A549 (cell line): ENCODE data around the gene KIRREL1. TPM values are rescaled to one million over a fixed set of nuclear protein-coding genes. Genes with fewer than 3 reads are reported as not detected.

Source experiments
- ATAC-seq, 2 experiments: fragments of 200-7000 bp in 1 of 2; fragments of >200 bp in 1 of 2; cut with Nextera tagmentation in 1 of 2; cut with Tn5 transposase in 1 of 2; 3 replicates each; pipeline versions ENCODE4 v1.8.0 to v1.9.1; 2018 to 2020; ENCODE audit warnings: mild to moderate bottlenecking in 1 of 2, moderate library complexity in 1 of 2
- CTCF ChIA-PET: fragments of 300-600 bp; sonication (Branson Sonifier 250); formaldehyde crosslinking; extraction: SDS; loops from one replicate; lab custom pipeline; 2021; ENCODE audit warnings: antibody characterized with exemption, inconsistent platforms; lab: Yijun Ruan, JAX
- POLR2A ChIA-PET: fragments of 350-600 bp; formaldehyde crosslinking; extraction: SDS; loops from one replicate; lab custom pipeline; 2021; ENCODE audit warnings: antibody characterized with exemption, inconsistent platforms; lab: Yijun Ruan, JAX
- DNase-seq, 2 experiments: peaks; one replicate each; pipeline versions ENCODE4 v3.0.0 to v3.0.0-alpha.2; 2011 to 2016; ENCODE audit warnings: low read depth in 1 of 2, low spot score in 1 of 2
- FAIRE-seq: peaks from 2 replicates; lab custom pipeline; 2011; peaks lifted over from hg19 to GRCh38; lab: Jason Lieb, UNC
- H3K27ac ChIP-seq, 2 experiments: fragments of >200 bp; sonication (Bioruptor Twin); formaldehyde crosslinking; 3 replicates each; pipeline ENCODE4 v1.5.1; 2016 to 2017
- H3K4me1 ChIP-seq: fragments of >200 bp; sonication (Bioruptor Twin); formaldehyde crosslinking; 3 replicates; pipeline ENCODE4 v1.6.1; 2016
- H3K4me2 ChIP-seq: fragments of >200 bp; sonication (Bioruptor Twin); formaldehyde crosslinking; 3 replicates; pipeline ENCODE4 v1.6.1; 2016
- H3K4me3 ChIP-seq: fragments of >200 bp; sonication (Bioruptor Twin); formaldehyde crosslinking; 3 replicates; pipeline ENCODE4 v1.5.1; 2016
- H3K9me3 ChIP-seq: fragments of >200 bp; sonication (Bioruptor Twin); formaldehyde crosslinking; 3 replicates; pipeline ENCODE4 v1.6.1; 2016
- CBX2 ChIP-seq: fragments of 200-600 bp; sonication (generic); IDR thresholded peaks from 2 replicates; pipeline ENCODE4 v1.6.1; 2016; ENCODE audit warnings: low read depth, mild to moderate bottlenecking, borderline replicate concordance
- CBX8 ChIP-seq: fragments of 200-600 bp; sonication (generic); IDR thresholded peaks from 2 replicates; pipeline ENCODE4 v1.6.1; 2016
- CHD4 ChIP-seq: fragments of 200-600 bp; sonication (generic); IDR thresholded peaks from 2 replicates; pipeline ENCODE4 v1.6.1; 2016; ENCODE audit warnings: antibody characterized with exemption, mild to moderate bottlenecking, borderline replicate concordance
- EHMT2 ChIP-seq: fragments of 200-600 bp; sonication (generic); IDR thresholded peaks from 2 replicates; pipeline ENCODE4 v1.6.1; 2016; ENCODE audit warnings: antibody characterized with exemption, low read depth, mild to moderate bottlenecking, moderate library complexity
- FOSB ChIP-seq: fragments of 250-450 bp; sonication (Bioruptor Pico); IDR thresholded peaks from 2 replicates; pipeline ENCODE4 v1.5.0; 2020; ENCODE audit warnings: mild to moderate bottlenecking, moderate library complexity
- GATA3 ChIP-seq: IDR thresholded peaks from 2 replicates; pipeline ENCODE4 v1.6.1; 2012; ENCODE audit warnings: borderline replicate concordance
- HDAC2 ChIP-seq: fragments of 200-600 bp; sonication (generic); IDR thresholded peaks from 2 replicates; pipeline ENCODE4 v1.6.1; 2016
- HOXB5 ChIP-seq: fragments of 250-450 bp; sonication (Bioruptor Pico); IDR thresholded peaks from 2 replicates; pipeline ENCODE4 v1.5.0; 2020; ENCODE audit warnings: mild to moderate bottlenecking, moderate library complexity
- KDM1A ChIP-seq: fragments of 200-600 bp; sonication (generic); IDR thresholded peaks from 2 replicates; pipeline ENCODE4 v1.6.1; 2016; ENCODE audit warnings: low read depth, mild to moderate bottlenecking
- KDM5A ChIP-seq: fragments of 200-600 bp; sonication (generic); IDR thresholded peaks from 2 replicates; pipeline ENCODE4 v1.6.1; 2016; ENCODE audit warnings: antibody characterized with exemption, mild to moderate bottlenecking
- MAZ ChIP-seq: fragments of 150-350 bp; IDR thresholded peaks from 2 replicates; pipeline ENCODE4 v1.6.1; 2014; ENCODE audit warnings: antibody characterized with exemption, low read depth, low read length, borderline replicate concordance
- NFE2L2 ChIP-seq: fragments of 150-350 bp; conservative IDR thresholded peaks from 2 replicates; pipeline ENCODE4 v1.6.1; 2014; ENCODE audit warnings: low read length
- NPAS2 ChIP-seq: fragments of 250-450 bp; sonication (Bioruptor Pico); IDR thresholded peaks from 2 replicates; pipeline ENCODE4 v1.8.0; 2022; ENCODE audit warnings: mild to moderate bottlenecking, moderate library complexity, borderline replicate concordance
- NR3C1 ChIP-seq: fragments of >200 bp; sonication (Bioruptor Twin); formaldehyde crosslinking; IDR thresholded peaks from 3 replicates; pipeline ENCODE4 v1.6.1; 2017
- POLR2A ChIP-seq: IDR thresholded peaks from 2 replicates; pipeline ENCODE4 v1.6.1; 2012; ENCODE audit warnings: mild to moderate bottlenecking, low read length
- RAD21 ChIP-seq, 2 experiments: fragments of >200 bp in 1 of 2; sonication (Bioruptor Twin) in 1 of 2; formaldehyde crosslinking in 1 of 2; IDR thresholded peaks in 1 of 2; conservative IDR thresholded peaks in 1 of 2; 2 replicates in 1 of 2; 3 replicates in 1 of 2; pipeline ENCODE4 v1.6.1; 2012 to 2018; ENCODE audit warnings: inconsistent platforms in 1 of 2
- RARB ChIP-seq: fragments of 250-450 bp; sonication (Bioruptor Pico); IDR thresholded peaks from 2 replicates; pipeline ENCODE4 v1.8.0; 2021; ENCODE audit warnings: mild to moderate bottlenecking, moderate library complexity
- RCOR1 ChIP-seq: fragments of 150-350 bp; IDR thresholded peaks from 2 replicates; pipeline ENCODE4 v1.6.1; 2014; ENCODE audit warnings: antibody characterized with exemption, low read length, low read depth
- RNF2 ChIP-seq: fragments of 200-600 bp; sonication (generic); IDR thresholded peaks from 2 replicates; pipeline ENCODE4 v1.6.1; 2016; ENCODE audit warnings: low read depth, mild to moderate bottlenecking, antibody characterized with exemption, moderate library complexity, borderline replicate concordance
- SMC3 ChIP-seq: fragments of >200 bp; sonication (Bioruptor Twin); formaldehyde crosslinking; IDR thresholded peaks from 3 replicates; pipeline ENCODE4 v1.6.1; 2018; ENCODE audit warnings: inconsistent platforms
- SREBF2 ChIP-seq: fragments of 450-650 bp; IDR thresholded peaks from 2 replicates; pipeline ENCODE4 v1.6.1; 2014; ENCODE audit warnings: mild to moderate bottlenecking, moderate library complexity
- TFCP2L1 ChIP-seq: fragments of 250-450 bp; sonication (Bioruptor Pico); IDR thresholded peaks from 2 replicates; pipeline ENCODE4 v1.5.0; 2021; ENCODE audit warnings: mild to moderate bottlenecking
- TP53 ChIP-seq: fragments of 250-450 bp; sonication (Bioruptor Pico); IDR thresholded peaks from 2 replicates; pipeline ENCODE4 v1.5.0; 2021; ENCODE audit warnings: mild to moderate bottlenecking, moderate library complexity
- ZC3H11A ChIP-seq: fragments of 450-650 bp; IDR thresholded peaks from 2 replicates; pipeline ENCODE4 v1.6.1; 2014; ENCODE audit warnings: antibody characterized with exemption, mild to moderate bottlenecking
- ZSCAN20 ChIP-seq: fragments of 250-450 bp; sonication (Bioruptor Pico); IDR thresholded peaks from 2 replicates; pipeline ENCODE4 v1.8.0; 2022; ENCODE audit warnings: mild to moderate bottlenecking, moderate library complexity
- WGBS: methylation state at CpG from one replicate; pipeline ENCODE4 v1.1.6; 2017; ENCODE audit errors: missing lambda C conversion rate; 5-methylcytosine and 5-hydroxymethylcytosine counted together
- polyA plus RNA-seq, 4 experiments: library from polyadenylated mRNA; depleted of rRNA in 3 of 4; stranded (reverse); fragments of >200 nt; fragmentation: RNase III in 1 of 4; extraction: RNeasy Plus Mini Kit Qiagen cat#74134 plus additional on column Dnase treatment in 1 of 4; gene quantifications; 2 replicates in 3 of 4; 3 replicates in 1 of 4; pipeline ENCODE4 v1.2.3, GENCODE V29; 2011 to 2017
- TF ChIP-seq, protein P1 (sequence below): fragments of 250-450 bp; sonication (Bioruptor Pico); IDR thresholded peaks from 2 replicates; pipeline ENCODE4 v1.5.0; 2020; ENCODE audit warnings: low read depth, mild to moderate bottlenecking, moderate library complexity
- TF ChIP-seq, protein P2 (sequence below): IDR thresholded peaks from 2 replicates; pipeline ENCODE4 v1.6.1; 2012
- TF ChIP-seq, protein P3 (sequence below): fragments of 150-350 bp; IDR thresholded peaks from 2 replicates; pipeline ENCODE4 v1.6.1; 2014; ENCODE audit warnings: low read depth, mild to moderate bottlenecking, low read length
- TF ChIP-seq, protein P4 (sequence below): fragments of 450-650 bp; IDR thresholded peaks from 2 replicates; pipeline ENCODE4 v1.6.1; 2014; ENCODE audit warnings: antibody characterized with exemption
- TF ChIP-seq, protein P5 (sequence below): fragments of >200 bp; sonication (Bioruptor Twin); formaldehyde crosslinking; IDR thresholded peaks from 2 replicates; pipeline ENCODE4 v1.6.1; 2016
- TF ChIP-seq, protein P6 (sequence below): IDR thresholded peaks from 2 replicates; pipeline ENCODE4 v1.6.1; 2012; ENCODE audit warnings: low read depth, borderline replicate concordance

KIRREL1 gene
- polyA plus RNA-seq, 2 of the 4 experiments (the other 2 are of a cell fraction) = 18.7 to 41.3 TPM

DNA sequence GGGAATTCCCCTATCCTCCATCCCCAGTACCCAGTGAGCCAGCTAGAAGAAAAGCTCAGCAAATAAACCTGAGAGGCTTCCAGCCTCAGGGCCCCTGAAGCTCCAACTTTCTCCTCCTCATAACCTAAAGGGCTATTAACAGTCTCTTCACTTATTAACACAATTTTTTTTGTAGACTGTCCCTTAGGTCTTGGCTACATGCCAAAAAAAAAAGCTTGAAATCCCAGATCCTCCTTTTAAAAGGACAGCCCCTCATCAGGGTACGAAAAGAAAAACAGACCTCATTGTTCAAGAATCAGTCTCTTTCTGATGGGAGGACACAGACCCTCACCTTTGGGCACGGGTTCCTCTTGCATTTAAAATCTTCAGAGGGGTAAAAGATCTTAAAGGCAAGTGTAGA lies 114.5 kb downstream of the KIRREL1 start:
- 39% methylated on average over 2 of the region's 2 CpGs for WGBS
- Histone ChIP-seq H3K4me2 (no peak overlapping the region), H3K27ac (no peak overlapping the region), H3K4me1 (no peaks in the 10 kb centered on the region), H3K4me3 (no peak overlapping the region), H3K9me3 (peaks cover 10% of the 10 kb centered on the region)
- DNase-seq (no peak), FAIRE-seq (no peak), ATAC-seq (no peak)
- CTCF ChIA-PET = interaction anchor here (4.3 to 45.7 kb wide), 3 partner anchors 12 to 131 kb away, joined by 25 to 2212 read pairs (median 157); partner anchors contain the start of gene KIRREL1
- POLR2A ChIA-PET = interaction anchor here (0.6 to 1.4 kb wide), 2 partner anchors 9 to 11 kb away, joined by 3 to 5 read pairs; no protein-coding TSS in a partner anchor
- TF ChIP-seq NPAS2 (CRISPR knock-in tag) (no peak), CBX8 (no peak), ZSCAN20 (CRISPR knock-in tag) (no peak), RCOR1 (no peak), EHMT2 (no peak), GATA3 (no peak), NR3C1 (no peak), MAZ (no peak), FOSB (CRISPR knock-in tag) (no peak), HOXB5 (CRISPR knock-in tag) (no peak), KDM1A (no peak)
- TF ChIP-seq, protein P1, sequence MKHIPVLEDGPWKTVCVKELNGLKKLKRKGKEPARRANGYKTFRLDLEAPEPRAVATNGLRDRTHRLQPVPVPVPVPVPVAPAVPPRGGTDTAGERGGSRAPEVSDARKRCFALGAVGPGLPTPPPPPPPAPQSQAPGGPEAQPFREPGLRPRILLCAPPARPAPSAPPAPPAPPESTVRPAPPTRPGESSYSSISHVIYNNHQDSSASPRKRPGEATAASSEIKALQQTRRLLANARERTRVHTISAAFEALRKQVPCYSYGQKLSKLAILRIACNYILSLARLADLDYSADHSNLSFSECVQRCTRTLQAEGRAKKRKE (CRISPR knock-in tag) = no peak

DNA sequence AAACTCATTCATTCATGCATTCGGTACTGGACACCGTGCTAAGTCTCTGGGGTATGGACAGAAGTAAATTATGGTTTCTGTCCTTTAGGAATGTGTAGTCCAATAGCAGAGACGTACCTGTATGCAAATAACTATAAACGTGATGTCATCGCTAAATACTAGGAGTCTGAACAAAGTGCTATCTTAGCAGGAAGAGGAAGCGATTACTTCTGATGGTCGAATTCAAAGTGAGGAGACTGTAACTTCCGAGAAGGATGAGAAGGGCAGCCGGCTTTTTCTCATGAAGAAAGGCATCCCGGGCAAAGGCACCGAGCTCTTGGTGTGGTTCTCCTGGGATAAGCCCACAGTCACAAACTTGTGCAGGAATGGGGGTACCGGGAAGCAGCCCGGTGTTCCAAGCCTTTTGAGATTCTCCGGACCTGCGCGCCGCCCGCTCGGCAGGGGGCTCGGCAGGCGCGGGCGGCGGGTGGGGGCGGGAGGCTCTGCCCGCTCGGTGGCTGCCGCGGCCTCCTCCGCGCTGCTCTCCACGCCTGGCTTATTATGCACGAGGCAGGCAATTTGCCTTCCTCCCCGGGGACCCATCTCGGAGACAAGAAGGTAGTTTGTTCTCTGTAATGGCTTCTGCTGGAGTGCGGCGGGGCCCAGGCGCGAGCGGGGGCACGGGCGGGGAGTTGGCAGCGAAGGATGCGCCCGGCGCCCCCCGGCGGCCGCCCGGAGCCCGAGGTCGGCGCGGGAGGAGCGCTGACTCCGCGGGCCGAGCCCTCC lies 119.7 kb downstream of the KIRREL1 start:
- ATAC-seq = peak; percentile 89 to 92
- POLR2A ChIA-PET = no interaction called here
- FAIRE-seq = no peak
- TF ChIP-seq, protein P2, sequence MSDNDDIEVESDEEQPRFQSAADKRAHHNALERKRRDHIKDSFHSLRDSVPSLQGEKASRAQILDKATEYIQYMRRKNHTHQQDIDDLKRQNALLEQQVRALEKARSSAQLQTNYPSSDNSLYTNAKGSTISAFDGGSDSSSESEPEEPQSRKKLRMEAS = peak; percentile 41; the same call in 1 of the 2 replicates
- TF ChIP-seq CHD4 (no peak), POLR2A (no peak), RARB (CRISPR knock-in tag) (no peak), MAZ (no peak), TP53 (CRISPR knock-in tag) (no peak), SMC3 (peak; percentile 89), HDAC2 (no peak), NFE2L2 (no peak), SREBF2 (no peak), ZC3H11A (no peak), EHMT2 (no peak), RNF2 (no peak), FOSB (CRISPR knock-in tag) (no peak), RCOR1 (no peak), KDM5A (no peak), RAD21 (conservative IDR thresholded peaks at IDR 0.05 in 1 of 2, IDR thresholded peaks at IDR 0.05 in 1 of 2) (peak; percentile 30 to 68; a peak in 4 of 5 replicates), CBX2 (no peak), KDM1A (no peak), NR3C1 (no peak), GATA3 (no peak), TFCP2L1 (no peak)
- TF ChIP-seq, protein P3, sequence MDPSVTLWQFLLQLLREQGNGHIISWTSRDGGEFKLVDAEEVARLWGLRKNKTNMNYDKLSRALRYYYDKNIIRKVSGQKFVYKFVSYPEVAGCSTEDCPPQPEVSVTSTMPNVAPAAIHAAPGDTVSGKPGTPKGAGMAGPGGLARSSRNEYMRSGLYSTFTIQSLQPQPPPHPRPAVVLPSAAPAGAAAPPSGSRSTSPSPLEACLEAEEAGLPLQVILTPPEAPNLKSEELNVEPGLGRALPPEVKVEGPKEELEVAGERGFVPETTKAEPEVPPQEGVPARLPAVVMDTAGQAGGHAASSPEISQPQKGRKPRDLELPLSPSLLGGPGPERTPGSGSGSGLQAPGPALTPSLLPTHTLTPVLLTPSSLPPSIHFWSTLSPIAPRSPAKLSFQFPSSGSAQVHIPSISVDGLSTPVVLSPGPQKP = no peak
- TF ChIP-seq, protein P4, sequence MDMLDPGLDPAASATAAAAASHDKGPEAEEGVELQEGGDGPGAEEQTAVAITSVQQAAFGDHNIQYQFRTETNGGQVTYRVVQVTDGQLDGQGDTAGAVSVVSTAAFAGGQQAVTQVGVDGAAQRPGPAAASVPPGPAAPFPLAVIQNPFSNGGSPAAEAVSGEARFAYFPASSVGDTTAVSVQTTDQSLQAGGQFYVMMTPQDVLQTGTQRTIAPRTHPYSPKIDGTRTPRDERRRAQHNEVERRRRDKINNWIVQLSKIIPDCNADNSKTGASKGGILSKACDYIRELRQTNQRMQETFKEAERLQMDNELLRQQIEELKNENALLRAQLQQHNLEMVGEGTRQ = no peak
- TF ChIP-seq, protein P1 (CRISPR knock-in tag) = no peak
- TF ChIP-seq, protein P5, sequence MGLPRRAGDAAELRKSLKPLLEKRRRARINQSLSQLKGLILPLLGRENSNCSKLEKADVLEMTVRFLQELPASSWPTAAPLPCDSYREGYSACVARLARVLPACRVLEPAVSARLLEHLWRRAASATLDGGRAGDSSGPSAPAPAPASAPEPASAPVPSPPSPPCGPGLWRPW = no peak
- TF ChIP-seq, protein P6, sequence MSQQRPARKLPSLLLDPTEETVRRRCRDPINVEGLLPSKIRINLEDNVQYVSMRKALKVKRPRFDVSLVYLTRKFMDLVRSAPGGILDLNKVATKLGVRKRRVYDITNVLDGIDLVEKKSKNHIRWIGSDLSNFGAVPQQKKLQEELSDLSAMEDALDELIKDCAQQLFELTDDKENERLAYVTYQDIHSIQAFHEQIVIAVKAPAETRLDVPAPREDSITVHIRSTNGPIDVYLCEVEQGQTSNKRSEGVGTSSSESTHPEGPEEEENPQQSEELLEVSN = 0 out of 2 replicates have a peak, but pooled peaks have one; percentile 42

More for the DNA sequence above, 119.7 kb downstream of the KIRREL1 start:
- 19% methylated on average over 29 of the region's 58 CpGs for WGBS
- Histone ChIP-seq H3K27ac (peak overlapping the region; percentile 74 to 85), H3K9me3 (peaks cover 10% of the 10 kb centered on the region), H3K4me1 (0 out of 3 replicates have a peak, but pooled peaks cover 10% of the 10 kb centered on the region), H3K4me2 (peak overlapping the region; percentile 83), H3K4me3 (peak overlapping the region; percentile 60)
- CTCF ChIA-PET = interaction anchor here (0.5 to 45.7 kb wide), 25 partner anchors 9 to 1004 kb away, joined by 3 to 2212 read pairs (median 5); partner anchors contain the start of gene KIRREL1
- peak; percentile 31 to 63 for DNase-seq
